ENCODE measurements around the gene SLC50A1.
A peak's percentile ranks its signal among the peaks of the same experiment; 100 is the strongest.
"Not testable (repeated sequence)": the region's sequence is repeated elsewhere in the genome, so short reads cannot be mapped to it uniquely, and the experiment has no call there.

SLC50A1 gene

DNA sequence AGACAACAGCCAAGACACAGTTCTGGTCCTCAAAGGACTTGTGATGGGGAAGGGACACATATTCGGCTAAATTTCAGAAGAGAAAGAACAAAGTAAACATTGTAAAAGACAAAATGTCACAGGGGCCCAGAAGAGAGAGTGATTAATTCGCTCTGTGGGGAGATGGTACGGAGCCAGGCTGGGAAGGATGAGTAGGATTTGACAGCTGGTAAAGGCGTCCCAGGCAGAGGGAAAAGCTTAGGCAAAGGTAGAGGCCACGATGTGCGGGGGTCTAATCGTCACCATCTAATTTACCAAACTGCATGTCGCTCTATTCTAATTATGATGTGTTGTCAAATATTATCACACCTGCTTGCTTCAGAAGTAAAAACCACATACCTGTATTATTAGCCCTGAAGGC, 25.3 kb upstream of the SLC50A1 start:
- Histone ChIP-seq H3K27ac (no peak overlapping the region), H3K27me3 (ENCODE audit: insufficient read depth, low read depth, severe bottlenecking) (no peaks in the 10 kb centered on the region), H3K4me3 (ENCODE audit: low read depth, low read length) (no peak overlapping the region), H3K9me3 (ENCODE audit: severe bottlenecking) (no peaks in the 10 kb centered on the region), H3K36me3 (no peaks in the 10 kb centered on the region)
- DNase-seq = peak; percentile 74
- TF ChIP-seq, protein P1, sequence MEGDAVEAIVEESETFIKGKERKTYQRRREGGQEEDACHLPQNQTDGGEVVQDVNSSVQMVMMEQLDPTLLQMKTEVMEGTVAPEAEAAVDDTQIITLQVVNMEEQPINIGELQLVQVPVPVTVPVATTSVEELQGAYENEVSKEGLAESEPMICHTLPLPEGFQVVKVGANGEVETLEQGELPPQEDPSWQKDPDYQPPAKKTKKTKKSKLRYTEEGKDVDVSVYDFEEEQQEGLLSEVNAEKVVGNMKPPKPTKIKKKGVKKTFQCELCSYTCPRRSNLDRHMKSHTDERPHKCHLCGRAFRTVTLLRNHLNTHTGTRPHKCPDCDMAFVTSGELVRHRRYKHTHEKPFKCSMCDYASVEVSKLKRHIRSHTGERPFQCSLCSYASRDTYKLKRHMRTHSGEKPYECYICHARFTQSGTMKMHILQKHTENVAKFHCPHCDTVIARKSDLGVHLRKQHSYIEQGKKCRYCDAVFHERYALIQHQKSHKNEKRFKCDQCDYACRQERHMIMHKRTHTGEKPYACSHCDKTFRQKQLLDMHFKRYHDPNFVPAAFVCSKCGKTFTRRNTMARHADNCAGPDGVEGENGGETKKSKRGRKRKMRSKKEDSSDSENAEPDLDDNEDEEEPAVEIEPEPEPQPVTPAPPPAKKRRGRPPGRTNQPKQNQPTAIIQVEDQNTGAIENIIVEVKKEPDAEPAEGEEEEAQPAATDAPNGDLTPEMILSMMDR (IDR thresholded peaks at IDR 0.05; ENCODE audit: low read depth, low read length) = no peak

DNA sequence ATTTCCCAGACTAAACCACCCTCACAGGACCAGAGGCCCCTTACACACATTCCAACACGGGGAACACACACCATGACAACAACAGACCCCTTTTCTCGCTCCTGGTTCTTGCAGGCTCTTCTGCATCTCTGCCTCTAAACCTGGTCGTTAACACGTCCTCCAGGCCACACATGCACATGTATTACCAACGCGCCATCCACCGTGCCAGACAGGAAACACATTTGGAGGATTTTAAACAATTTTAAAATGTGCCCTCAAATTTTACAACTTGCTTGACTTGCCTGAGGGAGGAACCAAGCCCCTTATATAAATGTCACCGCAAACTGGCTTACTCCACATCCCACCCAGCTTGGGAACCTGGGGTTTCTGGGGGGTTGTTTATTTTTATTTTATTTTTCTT, 24.8 kb upstream of the SLC50A1 start:
- Histone ChIP-seq H3K36me3 (no peaks in the 10 kb centered on the region), H3K27ac (no peak overlapping the region), H3K4me3 (ENCODE audit: low read depth, low read length) (no peak overlapping the region), H3K27me3 (ENCODE audit: insufficient read depth, low read depth, severe bottlenecking) (no peaks in the 10 kb centered on the region), H3K9me3 (ENCODE audit: severe bottlenecking) (no peaks in the 10 kb centered on the region)
- TF ChIP-seq, protein P1 (IDR thresholded peaks at IDR 0.05; ENCODE audit: low read depth, low read length) = no peak
- no peak for DNase-seq

DNA sequence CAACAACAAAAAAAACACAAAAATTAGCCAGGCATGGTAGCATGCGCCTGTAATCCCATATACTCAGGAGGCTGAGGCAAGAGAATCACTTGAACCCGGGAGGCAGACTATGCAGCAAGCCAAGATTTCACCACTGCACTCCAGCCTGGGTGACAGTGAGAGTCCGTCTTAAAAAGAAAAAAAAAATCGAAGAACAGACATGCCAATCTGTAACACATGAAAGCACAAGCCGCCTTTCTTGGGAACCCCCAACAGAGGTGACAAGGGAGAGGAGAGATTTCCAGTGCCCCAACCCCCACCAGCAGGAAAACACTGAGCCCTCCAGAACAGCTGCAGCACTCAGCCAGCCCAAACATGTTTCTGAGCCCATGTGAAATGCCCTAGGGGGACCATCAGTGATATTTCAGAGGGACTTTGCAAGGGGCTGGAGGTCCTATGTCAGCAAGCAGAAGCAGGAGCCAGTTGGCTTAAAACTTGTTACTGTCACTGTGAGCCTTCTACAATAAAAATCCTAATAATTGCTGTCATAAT, 22.1 kb upstream of the SLC50A1 start:
- no peaks in the 10 kb centered on the region for H3K27me3 ChIP-seq (ENCODE audit: insufficient read depth, low read depth, severe bottlenecking)
- no peaks in the 10 kb centered on the region for H3K36me3 ChIP-seq
- no peak for DNase-seq
- H3K4me3 ChIP-seq (ENCODE audit: low read depth, low read length) = no peak overlapping the region
- TF ChIP-seq, protein P1 (IDR thresholded peaks at IDR 0.05; ENCODE audit: low read depth, low read length) = no peak
- no peak overlapping the region for H3K27ac ChIP-seq
- no peaks in the 10 kb centered on the region for H3K9me3 ChIP-seq (ENCODE audit: severe bottlenecking)

DNA sequence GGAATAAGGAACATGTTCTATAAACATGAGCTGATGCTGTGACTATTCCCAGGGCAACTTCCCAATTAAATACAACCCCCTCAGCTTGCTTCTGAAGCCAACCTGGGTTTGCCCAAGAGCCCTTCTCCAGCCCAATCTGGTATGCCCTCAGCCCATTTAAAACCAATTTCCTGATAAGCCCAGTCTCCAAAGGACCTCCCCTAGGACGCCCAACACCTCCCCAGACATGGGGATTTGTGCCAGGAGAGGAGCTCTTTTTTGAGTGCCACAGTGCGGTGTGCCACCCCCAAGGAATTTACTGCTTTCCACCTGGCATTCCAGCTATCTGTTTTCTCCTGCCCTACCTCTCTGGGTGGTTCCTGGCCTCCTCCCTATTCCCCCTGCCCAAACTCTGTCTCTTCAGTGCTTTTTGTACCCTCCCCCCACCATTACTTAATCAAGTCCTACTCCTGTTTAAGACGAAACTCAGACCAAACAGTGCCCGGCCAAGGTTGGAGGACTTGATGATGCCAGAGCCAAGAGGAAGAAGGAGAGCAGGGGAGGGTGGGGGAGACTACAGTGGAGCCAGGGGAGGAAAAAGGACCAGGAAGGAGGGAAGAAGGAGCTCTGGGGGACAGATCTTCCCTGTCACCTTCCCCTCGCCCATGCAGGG, 19.4 kb upstream of the SLC50A1 start:
- H3K9me3 ChIP-seq (ENCODE audit: severe bottlenecking) = no peaks in the 10 kb centered on the region
- no peak for DNase-seq
- no peaks in the 10 kb centered on the region for H3K27me3 ChIP-seq (ENCODE audit: insufficient read depth, low read depth, severe bottlenecking)
- no peaks in the 10 kb centered on the region for H3K36me3 ChIP-seq
- no peak overlapping the region for H3K27ac ChIP-seq
- no peak overlapping the region for H3K4me3 ChIP-seq (ENCODE audit: low read depth, low read length)
- TF ChIP-seq, protein P1 (IDR thresholded peaks at IDR 0.05; ENCODE audit: low read depth, low read length) = no peak

DNA sequence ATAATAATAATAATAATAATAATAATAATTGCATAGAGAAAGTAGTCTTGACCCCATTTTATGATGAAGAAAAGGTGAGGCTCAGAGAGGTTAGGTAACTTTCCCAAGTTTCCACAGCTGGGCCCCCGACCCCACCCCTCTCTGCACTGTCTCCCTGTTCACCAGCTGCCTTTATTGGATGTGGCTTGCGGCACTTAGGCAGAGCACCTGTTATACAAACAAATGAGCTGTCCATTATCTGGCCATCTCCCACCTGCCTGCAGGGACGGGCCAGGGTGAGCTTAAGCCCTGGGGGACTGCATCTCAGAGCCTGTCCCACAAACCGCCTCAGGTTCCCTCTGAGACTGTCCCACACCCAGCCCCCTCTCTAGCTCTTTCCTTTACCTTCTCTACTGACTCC, 18.0 kb upstream of the SLC50A1 start:
- no peak for DNase-seq
- Histone ChIP-seq H3K4me3 (ENCODE audit: low read depth, low read length) (no peak overlapping the region), H3K9me3 (ENCODE audit: severe bottlenecking) (no peaks in the 10 kb centered on the region), H3K27ac (no peak overlapping the region), H3K36me3 (no peaks in the 10 kb centered on the region), H3K27me3 (ENCODE audit: insufficient read depth, low read depth, severe bottlenecking) (no peaks in the 10 kb centered on the region)
- TF ChIP-seq, protein P1 (IDR thresholded peaks at IDR 0.05; ENCODE audit: low read depth, low read length) = no peak

DNA sequence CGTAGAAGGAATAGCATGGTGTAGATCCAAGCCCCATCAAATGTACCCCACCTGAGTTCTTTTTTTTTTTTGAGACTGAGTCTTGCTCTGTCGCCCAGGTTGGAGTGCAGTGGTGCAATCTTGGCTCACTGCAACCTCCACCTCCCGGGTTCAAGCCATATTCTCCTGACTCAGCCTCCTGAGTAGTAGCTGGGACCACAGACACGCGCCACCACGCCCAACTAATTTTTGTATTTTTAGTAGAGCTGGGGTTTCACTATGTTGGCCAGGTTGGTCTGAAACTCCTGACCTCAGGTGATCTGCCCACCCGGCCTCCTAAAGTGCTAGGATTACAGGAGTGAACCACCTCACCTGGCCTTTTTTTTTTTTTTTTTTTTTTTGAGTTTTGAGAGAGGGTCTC, 17.6 kb upstream of the SLC50A1 start:
- not testable (repeated sequence) for H3K4me3 ChIP-seq (ENCODE audit: low read depth, low read length); H3K27ac ChIP-seq; H3K27me3 ChIP-seq (ENCODE audit: insufficient read depth, low read depth, severe bottlenecking); H3K36me3 ChIP-seq; H3K9me3 ChIP-seq (ENCODE audit: severe bottlenecking); DNase-seq

All from WERI-Rb-1 (cell line).